GM12865 (cell line): Measurements from ENCODE around the gene SDCBP2.

ENCODE experiments used
- DNase-seq: peaks from one replicate; pipeline ENCODE4 v3.0.0; 2010; ENCODE audit warnings: low read depth
- H3K4me3 ChIP-seq: 2 replicates; pipeline ENCODE4 v1.5.1; 2011; ENCODE audit warnings: mild to moderate bottlenecking, low read depth, low read length, control low read depth
- TF ChIP-seq, protein P1 (sequence below): IDR thresholded peaks from 2 replicates; pipeline ENCODE4 v1.5.1; 2011; ENCODE audit warnings: low read length, control low read depth, low read depth, inconsistent platforms; ENCODE audit not compliant: insufficient read depth; ENCODE audit errors: missing control alignments

SDCBP2 gene

DNA sequence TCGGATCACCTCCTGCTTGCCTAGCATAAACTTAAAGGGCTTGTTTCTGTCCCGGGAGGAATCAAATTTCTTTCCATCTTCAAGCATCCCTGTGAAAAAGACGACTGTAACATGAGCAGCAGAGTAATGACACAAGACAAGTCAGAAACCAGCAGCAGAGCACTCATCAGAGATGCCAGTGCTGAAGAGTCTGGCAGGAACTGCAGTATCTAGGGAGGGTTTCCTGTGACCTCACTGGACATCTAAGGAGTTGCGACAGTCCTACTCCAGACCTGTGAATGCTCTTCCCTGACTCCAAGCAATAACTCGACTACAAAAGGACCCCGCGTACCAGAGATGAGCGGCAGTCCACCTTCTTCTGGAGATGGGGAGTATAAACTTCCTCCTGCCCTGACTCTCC, 46.6 kb upstream of the SDCBP2 start:
- DNase-seq: no peak
- TF ChIP-seq, protein P1, sequence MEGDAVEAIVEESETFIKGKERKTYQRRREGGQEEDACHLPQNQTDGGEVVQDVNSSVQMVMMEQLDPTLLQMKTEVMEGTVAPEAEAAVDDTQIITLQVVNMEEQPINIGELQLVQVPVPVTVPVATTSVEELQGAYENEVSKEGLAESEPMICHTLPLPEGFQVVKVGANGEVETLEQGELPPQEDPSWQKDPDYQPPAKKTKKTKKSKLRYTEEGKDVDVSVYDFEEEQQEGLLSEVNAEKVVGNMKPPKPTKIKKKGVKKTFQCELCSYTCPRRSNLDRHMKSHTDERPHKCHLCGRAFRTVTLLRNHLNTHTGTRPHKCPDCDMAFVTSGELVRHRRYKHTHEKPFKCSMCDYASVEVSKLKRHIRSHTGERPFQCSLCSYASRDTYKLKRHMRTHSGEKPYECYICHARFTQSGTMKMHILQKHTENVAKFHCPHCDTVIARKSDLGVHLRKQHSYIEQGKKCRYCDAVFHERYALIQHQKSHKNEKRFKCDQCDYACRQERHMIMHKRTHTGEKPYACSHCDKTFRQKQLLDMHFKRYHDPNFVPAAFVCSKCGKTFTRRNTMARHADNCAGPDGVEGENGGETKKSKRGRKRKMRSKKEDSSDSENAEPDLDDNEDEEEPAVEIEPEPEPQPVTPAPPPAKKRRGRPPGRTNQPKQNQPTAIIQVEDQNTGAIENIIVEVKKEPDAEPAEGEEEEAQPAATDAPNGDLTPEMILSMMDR: no peak
- H3K4me3 ChIP-seq: no peak overlapping the region

DNA sequence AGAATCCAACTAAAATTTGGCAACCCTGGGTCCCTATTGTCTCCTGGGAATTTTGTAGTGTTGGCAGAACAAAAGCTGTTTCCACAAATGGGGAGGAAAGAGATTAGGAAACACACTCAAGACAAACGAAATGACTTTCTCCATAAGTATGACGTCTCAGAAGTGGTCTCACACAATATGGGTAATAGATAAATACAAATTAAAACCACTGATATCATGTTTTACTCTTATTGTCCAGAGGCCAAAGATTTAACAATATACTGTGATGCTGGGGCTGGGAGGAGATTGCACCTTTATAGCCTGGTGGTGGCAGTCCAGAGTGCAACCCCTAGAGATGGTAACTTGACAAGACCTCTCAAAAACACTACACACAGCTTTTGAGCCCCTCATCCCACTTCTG, 45.3 kb upstream of the SDCBP2 start:
- no peak for DNase-seq
- TF ChIP-seq, protein P1: no peak
- no peak overlapping the region for H3K4me3 ChIP-seq

DNA sequence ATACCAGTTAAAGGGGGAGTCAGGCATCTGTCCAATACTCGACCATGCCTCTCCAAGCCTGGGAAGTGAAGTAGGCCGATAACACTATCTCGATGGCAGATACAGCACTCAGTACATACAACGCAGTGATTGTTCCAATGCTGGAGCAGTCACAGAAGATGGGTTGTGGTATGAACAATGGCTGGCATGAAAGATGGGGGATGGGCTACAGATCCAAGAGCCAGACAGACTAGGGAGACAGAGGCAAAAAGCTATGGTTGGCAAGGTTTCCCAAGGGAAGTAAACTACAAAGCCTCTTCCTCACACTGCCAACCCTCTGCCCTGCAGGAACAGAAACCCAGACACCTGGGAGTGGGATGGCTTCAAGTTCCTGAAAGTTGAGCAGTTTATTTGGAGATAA, 44.7 kb upstream of the SDCBP2 start:
- DNase-seq: no peak
- no peak overlapping the region for H3K4me3 ChIP-seq
- TF ChIP-seq, protein P1: no peak

DNA sequence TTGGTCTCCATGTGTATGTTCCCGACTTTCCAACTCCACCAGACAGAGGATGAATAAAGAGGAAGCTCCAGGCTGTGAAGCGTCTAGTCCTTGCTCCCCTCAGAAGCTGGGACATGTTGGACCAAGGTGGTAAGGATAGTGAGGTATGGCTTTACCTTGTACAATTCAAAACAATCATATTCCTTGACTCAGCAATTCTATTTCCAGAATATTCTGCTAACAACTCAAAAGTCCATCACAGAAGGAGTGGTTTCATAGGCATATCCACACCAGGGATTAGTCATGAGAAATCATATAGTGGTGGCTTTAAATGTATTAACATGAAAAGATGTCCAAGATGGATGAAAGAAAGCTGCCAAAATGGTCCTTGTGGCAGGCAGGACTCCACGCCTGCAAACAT, 44.1 kb upstream of the SDCBP2 start:
- TF ChIP-seq, protein P1: no peak
- DNase-seq: no peak
- no peak overlapping the region for H3K4me3 ChIP-seq

DNA sequence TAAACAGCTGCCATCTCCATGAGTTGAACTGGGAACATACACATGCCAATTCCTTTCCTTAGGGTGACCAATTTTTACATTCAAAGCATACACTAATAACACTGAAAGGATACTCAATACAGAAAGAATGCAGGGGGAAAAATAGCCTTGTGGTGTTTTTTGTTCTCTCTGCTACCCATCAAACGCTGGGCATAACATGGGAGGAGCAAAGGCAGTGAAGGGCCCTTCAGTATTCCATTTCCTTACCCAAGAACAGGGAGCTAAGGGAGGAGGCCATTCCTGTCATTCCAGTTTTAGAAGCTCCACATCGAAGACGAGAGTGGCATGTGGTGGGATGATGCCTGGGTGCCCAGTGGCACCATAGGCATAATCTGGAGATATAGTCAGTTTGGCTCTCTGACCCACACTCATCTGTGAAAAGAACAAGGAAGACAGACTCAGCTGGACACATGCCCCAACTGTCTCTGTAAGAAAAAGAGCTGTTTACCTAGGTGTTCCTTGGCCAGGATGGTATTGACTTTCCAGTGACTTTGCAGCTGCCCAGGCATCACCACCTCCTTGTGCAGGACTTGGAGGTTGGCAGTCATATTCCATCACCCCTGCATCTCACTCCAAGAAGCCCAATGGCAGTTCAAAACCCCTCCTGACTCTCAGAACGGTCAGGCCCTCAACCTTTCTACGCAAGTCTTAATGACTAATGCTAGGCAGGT, 43.0 kb upstream of the SDCBP2 start:
- TF ChIP-seq, protein P1: no peak
- H3K4me3 ChIP-seq: no peak overlapping the region
- no peak for DNase-seq

DNA sequence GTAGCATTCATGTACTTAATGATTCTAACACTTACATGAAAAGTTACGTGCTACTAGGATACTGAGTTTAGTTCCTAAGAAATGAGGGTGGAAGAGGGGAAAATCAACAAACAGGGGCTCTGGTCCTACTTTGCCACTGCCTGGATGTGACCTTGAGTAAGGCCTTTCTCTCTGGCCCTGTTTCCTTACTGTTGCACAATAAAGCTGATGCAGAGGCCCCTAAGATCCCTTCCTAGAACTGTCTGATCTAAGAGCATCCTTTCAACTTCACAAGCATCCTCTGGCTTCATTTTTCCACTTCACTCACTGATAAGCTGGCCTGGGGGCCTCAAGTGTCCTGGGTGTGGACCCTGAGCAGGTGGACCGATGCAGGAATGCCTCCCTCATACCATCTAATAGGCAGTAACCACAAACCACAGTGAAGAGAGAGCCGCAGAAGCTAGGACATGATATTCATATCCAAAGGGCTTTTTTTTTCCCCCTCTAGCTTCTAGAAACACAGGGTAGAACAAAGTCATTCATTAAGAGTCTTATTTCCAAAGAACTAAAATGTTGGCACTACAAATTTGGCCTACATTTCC, 42.4 kb upstream of the SDCBP2 start:
- no peak overlapping the region for H3K4me3 ChIP-seq
- TF ChIP-seq, protein P1: no peak
- no peak for DNase-seq
